B cell (primary cell): Measurements from ENCODE around the gene TCF12. TPM values are rescaled to one million over a fixed set of nuclear protein-coding genes. Genes with fewer than 3 reads are reported as not detected.

ENCODE experiments used
- ATAC-seq: fragments of 200-7000 bp; cut with Tn5 transposase; one replicate; pipeline ENCODE4 v1.10.0; 2021; ENCODE audit warnings: low read depth, mild to moderate bottlenecking, moderate number of reproducible peaks, moderate library complexity
- CTCF ChIA-PET: fragments of 350-600 bp; sonication (Branson Sonifier 250); formaldehyde crosslinking; loops from one replicate; lab custom pipeline; 2021; ENCODE audit warnings: antibody characterized with exemption, inconsistent platforms; lab: Charles Lee
- POLR2A ChIA-PET: fragments of 350-600 bp; sonication (Branson Sonifier 250); formaldehyde crosslinking; loops from one replicate; lab custom pipeline; 2021; ENCODE audit warnings: antibody characterized with exemption; lab: Charles Lee
- DNase-seq: peaks from one replicate; pipeline ENCODE4 v3.0.0; 2013
- H2AFZ ChIP-seq: 2 replicates; pipeline ENCODE4 v1.6.1; 2012; ENCODE audit warnings: mild to moderate bottlenecking, low read depth, low read length; ENCODE audit not compliant: insufficient read depth, poor library complexity, severe bottlenecking
- H3K27ac ChIP-seq, 2 donors: 1 replicate in 1 of 2; 2 replicates in 1 of 2; pipeline ENCODE4 v1.5.1; 2012 to 2013; ENCODE audit warnings: low read length in 2 of 2, mild to moderate bottlenecking in 2 of 2, moderate library complexity in 1 of 2
- H3K27me3 ChIP-seq, 4 experiments: fragments of 200-600 bp in 1 of 4; sonication (generic) in 1 of 4; replicated peaks in 1 of 4; 1 replicate in 2 of 4; 2 replicates in 2 of 4; pipeline versions ENCODE4 v1.6.1 to v1.7.0; 2013 to 2016; ENCODE audit warnings: low read length in 3 of 4, mild to moderate bottlenecking in 2 of 4, mixed read lengths in 1 of 4, moderate library complexity in 1 of 4; ENCODE audit not compliant: insufficient read depth in 4 of 4, control insufficient read depth in 3 of 4; ENCODE audit errors: control extremely low read depth in 1 of 4
- H3K36me3 ChIP-seq, 2 experiments: replicated peaks in 1 of 2; 1 replicate in 1 of 2; 2 replicates in 1 of 2; pipeline versions ENCODE4 v1.6.1 to v1.7.1; 2013; ENCODE audit warnings: low read length in 1 of 2; ENCODE audit not compliant: insufficient read depth in 2 of 2, control insufficient read depth in 1 of 2; ENCODE audit errors: control extremely low read depth in 1 of 2, extremely low read depth in 1 of 2
- H3K4me1 ChIP-seq, 2 donors: fragments of 200-600 bp in 1 of 2; sonication (generic) in 1 of 2; 1 replicate in 1 of 2; 2 replicates in 1 of 2; pipeline versions ENCODE4 v1.5.1 to v1.6.1; 2013 to 2017; ENCODE audit warnings: low read length in 2 of 2; ENCODE audit not compliant: control insufficient read depth in 2 of 2, insufficient read depth in 2 of 2
- H3K4me2 ChIP-seq: replicated peaks from 2 replicates; pipeline ENCODE3; 2012; ENCODE audit warnings: mild to moderate bottlenecking, low read depth, low read length; ENCODE audit not compliant: poor library complexity, severe bottlenecking
- H3K4me3 ChIP-seq, 5 experiments: fragments of 200-600 bp in 1 of 5; sonication (generic) in 1 of 5; 1 replicate in 3 of 5; 2 replicates in 2 of 5; pipeline versions ENCODE4 v1.5.1 to v1.7.0; 2011 to 2016; ENCODE audit warnings: low read length in 4 of 5, mild to moderate bottlenecking in 4 of 5, low read depth in 2 of 5, control low read depth in 1 of 5, moderate library complexity in 1 of 5; ENCODE audit not compliant: insufficient read depth in 1 of 5; ENCODE audit errors: control extremely low read depth in 1 of 5, extremely low read depth in 1 of 5
- H3K79me2 ChIP-seq: fragments of 200-600 bp; sonication (generic); one replicate; pipeline ENCODE4 v1.6.0; 2016; ENCODE audit warnings: low read length; ENCODE audit not compliant: control insufficient read depth, insufficient read depth
- H3K9ac ChIP-seq: fragments of 200-600 bp; sonication (generic); 2 replicates; pipeline ENCODE4 v1.6.1; 2017; ENCODE audit warnings: mild to moderate bottlenecking, low read length, moderate library complexity
- H3K9me3 ChIP-seq, 3 donors: one replicate each; pipeline versions ENCODE4 v1.6.1 to v1.7.1; 2013; ENCODE audit warnings: low read length in 2 of 3; ENCODE audit not compliant: control insufficient read depth in 2 of 3, insufficient read depth in 1 of 3; ENCODE audit errors: control extremely low read depth in 1 of 3
- H4K20me1 ChIP-seq: 2 replicates; pipeline ENCODE4 v1.6.0; 2012; ENCODE audit warnings: mild to moderate bottlenecking, low read length; ENCODE audit not compliant: insufficient read depth, control insufficient read depth, poor library complexity, severe bottlenecking
- H3K27ac Mint-ChIP-seq: one replicate; pipeline ENCODE4 v1.8.0; 2021; ENCODE audit warnings: mixed read lengths
- H3K27me3 Mint-ChIP-seq: one replicate; pipeline ENCODE4 v1.8.0; 2021; ENCODE audit warnings: mixed read lengths
- H3K4me1 Mint-ChIP-seq: one replicate; pipeline ENCODE4 v1.8.0; 2021; ENCODE audit warnings: mixed read lengths
- H3K4me3 Mint-ChIP-seq: one replicate; pipeline ENCODE4 v1.8.0; 2021; ENCODE audit warnings: mixed read lengths
- H3K9me3 Mint-ChIP-seq: one replicate; pipeline ENCODE4 v1.8.0; 2022; ENCODE audit warnings: mixed read lengths; ENCODE audit not compliant: insufficient read depth
- EZH2 ChIP-seq: IDR thresholded peaks from 2 replicates; pipeline ENCODE4 v1.6.1; 2012; ENCODE audit warnings: borderline replicate concordance, low read depth, mild to moderate bottlenecking, moderate library complexity, low read length; ENCODE audit not compliant: insufficient read depth, poor library complexity, severe bottlenecking
- WGBS: methylation state at CpG from one replicate; pipeline ENCODE4 v1.1.5; 2013; ENCODE audit warnings: missing lambda C conversion rate; ENCODE audit not compliant: insufficient coverage; 5-methylcytosine and 5-hydroxymethylcytosine counted together
- intact Hi-C: fragments of 100-400 bp; cut with micrococcal nuclease; formaldehyde crosslinking; loops from one replicate; pipeline ENCODE4 v1.10.0; 2022
- polyA plus RNA-seq: library from polyadenylated mRNA; depleted of rRNA; stranded (reverse); fragments of >200 nt; gene quantifications from 2 replicates; pipeline ENCODE4 v1.2.3, GENCODE V29; 2012
- total RNA-seq, 2 donors: library from RNA; stranded (reverse); fragments of 120-200 nt in 1 of 2; gene quantifications; 1 replicate in 1 of 2; 2 replicates in 1 of 2; pipeline versions ENCODE4 v1.2.3 to v1.2.4, GENCODE V29; 2013 to 2022
- TF ChIP-seq, protein P1 (sequence below): fragments of 200-600 bp; IDR thresholded peaks from one replicate; pipeline ENCODE4 v1.8.0; 2022; ENCODE audit warnings: antibody characterized with exemption, mild to moderate bottlenecking

Gene TCF12
- total and polyA plus RNA-seq, 2 donors (not counting 1 experiment from before 2014, with no cell fraction given): 27.1 to 131 TPM

- intact Hi-C loops: no loop called here
- no peak overlapping the region for H3K27ac Mint-ChIP-seq
- peaks cover 18% of the 10 kb centered on the region for H3K27me3 Mint-ChIP-seq
- POLR2A ChIA-PET: no interaction called here
- H3K27ac ChIP-seq: no peak overlapping the region
- no peaks in the 10 kb centered on the region for H3K9me3 Mint-ChIP-seq
- no peaks in the 10 kb centered on the region for H3K79me2 ChIP-seq
- H2AFZ ChIP-seq: no peak overlapping the region
- no peak overlapping the region for H3K9ac ChIP-seq
- 64% methylated on average over 12 of the region's 15 CpGs for WGBS
- H3K4me1 Mint-ChIP-seq: no peaks in the 10 kb centered on the region
- no peaks in the 10 kb centered on the region for H3K36me3 ChIP-seq
- CTCF ChIA-PET: interaction anchor here (0.8 to 13.3 kb wide), 5 partner anchors 9 to 205 kb away, joined by 3 to 288 read pairs (median 54); no protein-coding TSS in a partner anchor
- no peak overlapping the region for H3K4me3 ChIP-seq
- no peaks in the 10 kb centered on the region for H3K4me1 ChIP-seq
- no peaks in the 10 kb centered on the region for H4K20me1 ChIP-seq
- ATAC-seq: no peak
- no peak overlapping the region for H3K4me2 ChIP-seq
- no peak overlapping the region for H3K4me3 Mint-ChIP-seq
- TF ChIP-seq EZH2: no peak
- TF ChIP-seq, protein P1, sequence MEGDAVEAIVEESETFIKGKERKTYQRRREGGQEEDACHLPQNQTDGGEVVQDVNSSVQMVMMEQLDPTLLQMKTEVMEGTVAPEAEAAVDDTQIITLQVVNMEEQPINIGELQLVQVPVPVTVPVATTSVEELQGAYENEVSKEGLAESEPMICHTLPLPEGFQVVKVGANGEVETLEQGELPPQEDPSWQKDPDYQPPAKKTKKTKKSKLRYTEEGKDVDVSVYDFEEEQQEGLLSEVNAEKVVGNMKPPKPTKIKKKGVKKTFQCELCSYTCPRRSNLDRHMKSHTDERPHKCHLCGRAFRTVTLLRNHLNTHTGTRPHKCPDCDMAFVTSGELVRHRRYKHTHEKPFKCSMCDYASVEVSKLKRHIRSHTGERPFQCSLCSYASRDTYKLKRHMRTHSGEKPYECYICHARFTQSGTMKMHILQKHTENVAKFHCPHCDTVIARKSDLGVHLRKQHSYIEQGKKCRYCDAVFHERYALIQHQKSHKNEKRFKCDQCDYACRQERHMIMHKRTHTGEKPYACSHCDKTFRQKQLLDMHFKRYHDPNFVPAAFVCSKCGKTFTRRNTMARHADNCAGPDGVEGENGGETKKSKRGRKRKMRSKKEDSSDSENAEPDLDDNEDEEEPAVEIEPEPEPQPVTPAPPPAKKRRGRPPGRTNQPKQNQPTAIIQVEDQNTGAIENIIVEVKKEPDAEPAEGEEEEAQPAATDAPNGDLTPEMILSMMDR: no peak
- H3K27me3 ChIP-seq: no peaks in the 10 kb centered on the region
- no peak for DNase-seq
- H3K9me3 ChIP-seq: no peaks in the 10 kb centered on the region
These were observed 419.5 kb downstream of the TCF12 start for GRCh38 chr15:57337868-57338411.

DNA sequence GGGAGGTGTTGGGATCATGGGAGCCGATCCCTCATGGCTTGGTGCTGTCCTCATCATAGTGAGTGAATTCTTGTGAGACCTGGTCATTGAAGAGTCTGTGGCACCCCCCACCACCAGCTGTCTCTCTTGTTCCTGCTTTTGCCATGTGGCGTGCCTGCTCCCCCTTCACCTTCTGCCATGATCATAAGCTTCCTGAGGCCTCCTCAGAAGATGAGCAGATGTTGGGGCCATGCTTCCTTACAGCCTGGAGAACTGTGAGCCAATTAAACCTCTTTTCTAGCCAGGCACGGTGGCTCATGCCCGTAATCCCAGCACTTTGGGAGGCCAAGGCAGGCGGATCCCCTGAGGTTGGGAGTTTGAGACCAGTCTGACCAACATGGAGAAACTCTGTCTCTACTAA lies 420.9 kb downstream of the TCF12 start:
- Histone ChIP-seq H2AFZ (no peak overlapping the region), H4K20me1 (no peaks in the 10 kb centered on the region), H3K36me3 (no peaks in the 10 kb centered on the region), H3K4me1 (no peaks in the 10 kb centered on the region), H3K4me3 (no peak overlapping the region), H3K27me3 (no peaks in the 10 kb centered on the region), H3K4me2 (no peak overlapping the region), H3K9ac (no peak overlapping the region), H3K9me3 (no peaks in the 10 kb centered on the region), H3K79me2 (no peaks in the 10 kb centered on the region), H3K27ac (no peak overlapping the region)
- CTCF ChIA-PET: interaction anchor here (1.2 to 13.3 kb wide), 7 partner anchors 12 to 203 kb away, joined by 3 to 288 read pairs (median 22); partner anchors contain the start of gene CGNL1
- POLR2A ChIA-PET: no interaction called here
- WGBS: 92% methylated on average over 3 of the region's 5 CpGs
- TF ChIP-seq, protein P1: no peak
- no peak for TF ChIP-seq EZH2
- Mint-ChIP-seq H3K4me1 (no peaks in the 10 kb centered on the region), H3K27me3 (peaks cover 15% of the 10 kb centered on the region), H3K27ac (no peak overlapping the region), H3K9me3 (no peaks in the 10 kb centered on the region), H3K4me3 (no peak overlapping the region)
- ATAC-seq (no peak), DNase-seq (no peak)
- intact Hi-C loops: no loop called here
